Natural killer cell (primary cell): ENCODE results near the gene POGLUT3. TPM values are rescaled to one million over a fixed set of nuclear protein-coding genes. Genes with fewer than 3 reads are reported as not detected.

Experiments used
- ATAC-seq, 3 donors: fragments of 150-1000 bp in 2 of 3; fragments of 200-7000 bp in 1 of 3; cut with Tn5 transposase; 1 replicate in 1 of 3; 2 replicates in 2 of 3; pipeline ENCODE4 v1.10.0; 2021; ENCODE audit warnings: mild to moderate bottlenecking in 2 of 3, moderate library complexity in 2 of 3
- DNase-seq, 2 donors: peaks; one replicate each; pipeline versions ENCODE4 v3.0.0 to v3.0.0-alpha.2; 2013 to 2021; ENCODE audit warnings: mixed read lengths in 1 of 2
- H3K27ac ChIP-seq: one replicate; pipeline ENCODE4 v1.5.1; 2013; ENCODE audit warnings: mild to moderate bottlenecking, low read length
- H3K27me3 ChIP-seq: one replicate; pipeline ENCODE4 v1.6.1; 2013; ENCODE audit warnings: low read length; ENCODE audit not compliant: control insufficient read depth, insufficient read depth
- H3K36me3 ChIP-seq: one replicate; pipeline ENCODE4 v1.6.1; 2013; ENCODE audit warnings: low read length; ENCODE audit not compliant: control insufficient read depth, insufficient read depth
- H3K4me1 ChIP-seq: one replicate; pipeline ENCODE4 v1.6.1; 2013; ENCODE audit warnings: low read length; ENCODE audit not compliant: control insufficient read depth, insufficient read depth
- H3K4me3 ChIP-seq: one replicate; pipeline ENCODE4 v1.5.1; 2013; ENCODE audit warnings: low read length
- H3K9me3 ChIP-seq: one replicate; pipeline ENCODE4 v1.6.1; 2013; ENCODE audit warnings: low read length; ENCODE audit not compliant: control insufficient read depth, insufficient read depth
- H3K27ac Mint-ChIP-seq, 2 donors: one replicate each; pipeline ENCODE4 v1.8.0; 2022; ENCODE audit warnings: mild to moderate bottlenecking in 2 of 2, mixed read lengths in 2 of 2, moderate library complexity in 1 of 2
- H3K27me3 Mint-ChIP-seq, 2 donors: one replicate each; pipeline ENCODE4 v1.8.0; 2022; ENCODE audit warnings: low read depth in 2 of 2, mixed read lengths in 2 of 2
- H3K36me3 Mint-ChIP-seq: one replicate; pipeline ENCODE4 v1.8.0; 2022; ENCODE audit warnings: mixed read lengths
- H3K4me1 Mint-ChIP-seq, 2 donors: one replicate each; pipeline ENCODE4 v1.8.0; 2022; ENCODE audit warnings: mixed read lengths in 2 of 2
- H3K4me3 Mint-ChIP-seq: one replicate; pipeline ENCODE4 v1.8.0; 2022; ENCODE audit warnings: mild to moderate bottlenecking, moderate library complexity, mixed read lengths
- H3K9me3 Mint-ChIP-seq, 2 donors: one replicate each; pipeline ENCODE4 v1.8.0; 2022; ENCODE audit warnings: mixed read lengths in 2 of 2
- WGBS: methylation state at CpG from one replicate; pipeline ENCODE4 v1.1.7; 2013; ENCODE audit warnings: missing lambda C conversion rate; ENCODE audit not compliant: insufficient coverage; 5-methylcytosine and 5-hydroxymethylcytosine counted together
- intact Hi-C: fragments of 100-400 bp; cut with micrococcal nuclease; formaldehyde crosslinking; loops from one replicate; pipeline ENCODE4 v1.14.2; 2022
- total RNA-seq, 4 donors: library from RNA; stranded (reverse); fragments of 120-200 nt in 1 of 4; gene quantifications; one replicate each; pipeline versions ENCODE4 v1.2.3 to v1.2.4, GENCODE V29; 2013 to 2022
- TF ChIP-seq, protein P1 (sequence below): fragments of 200-600 bp; IDR thresholded peaks from one replicate; pipeline ENCODE4 v1.8.0; 2022; ENCODE audit warnings: antibody characterized with exemption

Gene POGLUT3
- total RNA-seq, 3 donors from 2014 or later (not counting 1 experiment from before 2014, with no cell fraction given) = 9.1 to 12.8 (median 10.8) TPM

DNA sequence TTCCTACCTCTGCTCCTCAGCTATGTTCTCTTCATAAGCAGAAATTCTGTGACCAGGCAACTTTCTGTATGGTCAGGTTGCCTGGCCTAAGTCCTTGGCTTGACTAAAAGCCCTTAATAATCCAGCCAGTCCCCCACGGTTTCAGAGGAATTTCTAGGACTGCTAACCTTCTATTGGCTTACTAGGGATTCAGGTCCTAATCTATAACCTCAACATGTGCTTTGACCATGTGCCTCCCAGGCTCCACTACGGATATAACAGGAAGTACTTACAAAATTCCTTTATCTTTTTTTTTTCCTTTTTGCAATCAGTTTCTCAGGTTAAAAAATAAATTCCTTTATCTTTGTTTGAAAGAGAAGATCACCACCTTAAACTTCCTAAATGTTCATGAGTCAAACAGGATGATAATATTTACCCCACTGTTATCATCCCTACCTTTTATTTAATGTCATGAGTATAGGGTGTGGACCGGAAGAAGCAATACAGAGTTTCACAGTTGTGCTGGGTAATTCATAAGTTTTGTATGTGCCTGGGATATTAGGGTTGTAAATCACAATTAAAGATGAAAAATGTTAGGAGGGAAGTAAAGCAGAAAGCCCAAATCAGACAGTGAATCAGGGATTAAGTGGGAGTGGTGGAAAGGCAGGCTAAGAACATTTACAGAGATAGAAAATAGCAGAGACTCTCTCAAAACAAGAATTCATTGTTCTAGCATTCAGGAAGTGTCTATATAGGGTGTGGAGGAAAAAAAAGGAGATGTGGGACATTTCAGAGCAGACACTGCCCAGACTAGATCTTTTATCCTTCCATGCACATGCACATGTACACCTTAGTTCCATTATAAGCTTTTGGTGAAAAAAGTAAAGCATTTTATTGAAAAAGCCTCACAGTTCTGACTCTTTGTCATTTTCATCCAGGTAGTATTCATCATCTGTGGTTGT lies 10.7 kb upstream of the POGLUT3 start:
- no peaks in the 10 kb centered on the region for H3K36me3 ChIP-seq
- no peak overlapping the region for H3K27ac Mint-ChIP-seq
- WGBS = 95% methylated on average over 3 of the region's 3 CpGs
- peaks cover 9% of the 10 kb centered on the region for H3K36me3 Mint-ChIP-seq
- no peaks in the 10 kb centered on the region for H3K4me1 Mint-ChIP-seq
- no peak overlapping the region for H3K27ac ChIP-seq
- H3K4me3 ChIP-seq = no peak overlapping the region
- DNase-seq (no peak), ATAC-seq (no peak)
- no peaks in the 10 kb centered on the region for H3K9me3 Mint-ChIP-seq
- no peaks in the 10 kb centered on the region for H3K9me3 ChIP-seq
- H3K27me3 ChIP-seq = no peaks in the 10 kb centered on the region
- H3K27me3 Mint-ChIP-seq = no peaks in the 10 kb centered on the region
- H3K4me1 ChIP-seq = no peaks in the 10 kb centered on the region
- H3K4me3 Mint-ChIP-seq = no peak overlapping the region
- intact Hi-C loops = no loop called here
- TF ChIP-seq, protein P1, sequence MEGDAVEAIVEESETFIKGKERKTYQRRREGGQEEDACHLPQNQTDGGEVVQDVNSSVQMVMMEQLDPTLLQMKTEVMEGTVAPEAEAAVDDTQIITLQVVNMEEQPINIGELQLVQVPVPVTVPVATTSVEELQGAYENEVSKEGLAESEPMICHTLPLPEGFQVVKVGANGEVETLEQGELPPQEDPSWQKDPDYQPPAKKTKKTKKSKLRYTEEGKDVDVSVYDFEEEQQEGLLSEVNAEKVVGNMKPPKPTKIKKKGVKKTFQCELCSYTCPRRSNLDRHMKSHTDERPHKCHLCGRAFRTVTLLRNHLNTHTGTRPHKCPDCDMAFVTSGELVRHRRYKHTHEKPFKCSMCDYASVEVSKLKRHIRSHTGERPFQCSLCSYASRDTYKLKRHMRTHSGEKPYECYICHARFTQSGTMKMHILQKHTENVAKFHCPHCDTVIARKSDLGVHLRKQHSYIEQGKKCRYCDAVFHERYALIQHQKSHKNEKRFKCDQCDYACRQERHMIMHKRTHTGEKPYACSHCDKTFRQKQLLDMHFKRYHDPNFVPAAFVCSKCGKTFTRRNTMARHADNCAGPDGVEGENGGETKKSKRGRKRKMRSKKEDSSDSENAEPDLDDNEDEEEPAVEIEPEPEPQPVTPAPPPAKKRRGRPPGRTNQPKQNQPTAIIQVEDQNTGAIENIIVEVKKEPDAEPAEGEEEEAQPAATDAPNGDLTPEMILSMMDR = no peak

- H3K4me3 Mint-ChIP-seq = no peak overlapping the region
- intact Hi-C loops = no loop called here
- WGBS = 100% methylated on average over 3 of the region's 5 CpGs
- H3K27me3 ChIP-seq = no peaks in the 10 kb centered on the region
- H3K27ac ChIP-seq = no peak overlapping the region
- no peaks in the 10 kb centered on the region for H3K36me3 ChIP-seq
- ATAC-seq = no peak
- peaks cover 0 to 2% of the 10 kb centered on the region in 2 donors for H3K27me3 Mint-ChIP-seq
- no peaks in the 10 kb centered on the region for H3K36me3 Mint-ChIP-seq
- TF ChIP-seq, protein P1 = no peak
- H3K4me1 Mint-ChIP-seq = peaks cover 14 to 19% of the 10 kb centered on the region in 2 donors
- H3K4me3 ChIP-seq = no peak overlapping the region
- H3K9me3 Mint-ChIP-seq = no peaks in the 10 kb centered on the region
- H3K4me1 ChIP-seq = peaks cover 18% of the 10 kb centered on the region
- no peaks in the 10 kb centered on the region for H3K9me3 ChIP-seq
- H3K27ac Mint-ChIP-seq = no peak overlapping the region
- no peak for DNase-seq
These were observed 3.2 kb upstream of the POGLUT3 start for GRCh38 chr11:108501396-108501795.

- no peak overlapping the region for H3K4me3 Mint-ChIP-seq
- Histone ChIP-seq H3K4me1 (peaks cover 18% of the 10 kb centered on the region), H3K4me3 (no peak overlapping the region), H3K36me3 (no peaks in the 10 kb centered on the region), H3K27me3 (no peaks in the 10 kb centered on the region), H3K27ac (no peak overlapping the region), H3K9me3 (no peaks in the 10 kb centered on the region)
- H3K36me3 Mint-ChIP-seq = no peaks in the 10 kb centered on the region
- H3K27me3 Mint-ChIP-seq = peaks cover 0 to 2% of the 10 kb centered on the region in 2 donors
- intact Hi-C loops = no loop called here
- ATAC-seq (no peak), DNase-seq (no peak)
- no peak overlapping the region for H3K27ac Mint-ChIP-seq
- WGBS = 65% methylated on average over 2 of the region's 2 CpGs
- TF ChIP-seq, protein P1 = no peak
- peaks cover 18 to 20% of the 10 kb centered on the region in 2 donors for H3K4me1 Mint-ChIP-seq
- no peaks in the 10 kb centered on the region for H3K9me3 Mint-ChIP-seq
These were observed 2.5 kb upstream of the POGLUT3 start for GRCh38 chr11:108500721-108501120.
